ENCODE measurements around the gene NDST4.

The NDST4 gene

GRCh38 chr4:115121351-115122043, 8.1 kb upstream of the NDST4 start:
- ATAC-seq = no peak
- TF ChIP-seq ARNTL (CRISPR knock-in tag; IDR thresholded peaks at IDR 0.05; ENCODE audit: borderline replicate concordance, low read depth) (no peak), CSRNP3 (CRISPR knock-in tag; IDR thresholded peaks at IDR 0.05) (no peak), ZC3H10 (CRISPR knock-in tag; IDR thresholded peaks at IDR 0.05) (no peak), PPARA (CRISPR knock-in tag; IDR thresholded peaks at IDR 0.05; ENCODE audit: borderline replicate concordance) (no peak), ZNF565 (CRISPR knock-in tag; conservative IDR thresholded peaks at IDR 0.05; ENCODE audit: low read depth) (no peak), BACH2 (CRISPR knock-in tag; IDR thresholded peaks at IDR 0.05; ENCODE audit: borderline replicate concordance) (no peak)
- TF ChIP-seq, protein P1, sequence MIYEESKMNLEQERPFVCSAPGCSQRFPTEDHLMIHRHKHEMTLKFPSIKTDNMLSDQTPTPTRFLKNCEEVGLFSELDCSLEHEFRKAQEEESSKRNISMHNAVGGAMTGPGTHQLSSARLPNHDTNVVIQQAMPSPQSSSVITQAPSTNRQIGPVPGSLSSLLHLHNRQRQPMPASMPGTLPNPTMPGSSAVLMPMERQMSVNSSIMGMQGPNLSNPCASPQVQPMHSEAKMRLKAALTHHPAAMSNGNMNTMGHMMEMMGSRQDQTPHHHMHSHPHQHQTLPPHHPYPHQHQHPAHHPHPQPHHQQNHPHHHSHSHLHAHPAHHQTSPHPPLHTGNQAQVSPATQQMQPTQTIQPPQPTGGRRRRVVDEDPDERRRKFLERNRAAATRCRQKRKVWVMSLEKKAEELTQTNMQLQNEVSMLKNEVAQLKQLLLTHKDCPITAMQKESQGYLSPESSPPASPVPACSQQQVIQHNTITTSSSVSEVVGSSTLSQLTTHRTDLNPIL (CRISPR knock-in tag; IDR thresholded peaks at IDR 0.05; ENCODE audit: low read depth) = no peak
- TF ChIP-seq, protein P2, sequence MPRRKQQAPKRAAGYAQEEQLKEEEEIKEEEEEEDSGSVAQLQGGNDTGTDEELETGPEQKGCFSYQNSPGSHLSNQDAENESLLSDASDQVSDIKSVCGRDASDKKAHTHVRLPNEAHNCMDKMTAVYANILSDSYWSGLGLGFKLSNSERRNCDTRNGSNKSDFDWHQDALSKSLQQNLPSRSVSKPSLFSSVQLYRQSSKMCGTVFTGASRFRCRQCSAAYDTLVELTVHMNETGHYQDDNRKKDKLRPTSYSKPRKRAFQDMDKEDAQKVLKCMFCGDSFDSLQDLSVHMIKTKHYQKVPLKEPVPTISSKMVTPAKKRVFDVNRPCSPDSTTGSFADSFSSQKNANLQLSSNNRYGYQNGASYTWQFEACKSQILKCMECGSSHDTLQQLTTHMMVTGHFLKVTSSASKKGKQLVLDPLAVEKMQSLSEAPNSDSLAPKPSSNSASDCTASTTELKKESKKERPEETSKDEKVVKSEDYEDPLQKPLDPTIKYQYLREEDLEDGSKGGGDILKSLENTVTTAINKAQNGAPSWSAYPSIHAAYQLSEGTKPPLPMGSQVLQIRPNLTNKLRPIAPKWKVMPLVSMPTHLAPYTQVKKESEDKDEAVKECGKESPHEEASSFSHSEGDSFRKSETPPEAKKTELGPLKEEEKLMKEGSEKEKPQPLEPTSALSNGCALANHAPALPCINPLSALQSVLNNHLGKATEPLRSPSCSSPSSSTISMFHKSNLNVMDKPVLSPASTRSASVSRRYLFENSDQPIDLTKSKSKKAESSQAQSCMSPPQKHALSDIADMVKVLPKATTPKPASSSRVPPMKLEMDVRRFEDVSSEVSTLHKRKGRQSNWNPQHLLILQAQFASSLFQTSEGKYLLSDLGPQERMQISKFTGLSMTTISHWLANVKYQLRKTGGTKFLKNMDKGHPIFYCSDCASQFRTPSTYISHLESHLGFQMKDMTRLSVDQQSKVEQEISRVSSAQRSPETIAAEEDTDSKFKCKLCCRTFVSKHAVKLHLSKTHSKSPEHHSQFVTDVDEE (CRISPR knock-in tag; IDR thresholded peaks at IDR 0.05) = no peak

GRCh38 chr4:115119804-115120352, 6.5 kb upstream of the NDST4 start:
- no peak for ATAC-seq
- TF ChIP-seq OSR1 (CRISPR knock-in tag; IDR thresholded peaks at IDR 0.05) (no peak), TOX (CRISPR knock-in tag; IDR thresholded peaks at IDR 0.05; ENCODE audit: borderline replicate concordance) (no peak), ZFP30 (CRISPR knock-in tag; IDR thresholded peaks at IDR 0.05) (no peak), SNAI2 (CRISPR knock-in tag; IDR thresholded peaks at IDR 0.05) (no peak), ISL1 (CRISPR knock-in tag; IDR thresholded peaks at IDR 0.05) (no peak), ZFP3 (CRISPR knock-in tag; IDR thresholded peaks at IDR 0.05) (no peak), PPARA (CRISPR knock-in tag; IDR thresholded peaks at IDR 0.05; ENCODE audit: borderline replicate concordance) (no peak), GLIS3 (CRISPR knock-in tag; IDR thresholded peaks at IDR 0.05) (no peak), CSRNP3 (CRISPR knock-in tag; IDR thresholded peaks at IDR 0.05) (no peak), ZNF70 (CRISPR knock-in tag; IDR thresholded peaks at IDR 0.05) (no peak), ZNF8 (CRISPR knock-in tag; IDR thresholded peaks at IDR 0.05) (no peak), ARNTL (CRISPR knock-in tag; IDR thresholded peaks at IDR 0.05; ENCODE audit: borderline replicate concordance, low read depth) (no peak), ZNF565 (CRISPR knock-in tag; conservative IDR thresholded peaks at IDR 0.05; ENCODE audit: low read depth) (no peak), TCF4 (CRISPR knock-in tag; IDR thresholded peaks at IDR 0.05; ENCODE audit: borderline replicate concordance) (no peak), RARB (CRISPR knock-in tag; IDR thresholded peaks at IDR 0.05) (no peak)
- TF ChIP-seq, protein P3, sequence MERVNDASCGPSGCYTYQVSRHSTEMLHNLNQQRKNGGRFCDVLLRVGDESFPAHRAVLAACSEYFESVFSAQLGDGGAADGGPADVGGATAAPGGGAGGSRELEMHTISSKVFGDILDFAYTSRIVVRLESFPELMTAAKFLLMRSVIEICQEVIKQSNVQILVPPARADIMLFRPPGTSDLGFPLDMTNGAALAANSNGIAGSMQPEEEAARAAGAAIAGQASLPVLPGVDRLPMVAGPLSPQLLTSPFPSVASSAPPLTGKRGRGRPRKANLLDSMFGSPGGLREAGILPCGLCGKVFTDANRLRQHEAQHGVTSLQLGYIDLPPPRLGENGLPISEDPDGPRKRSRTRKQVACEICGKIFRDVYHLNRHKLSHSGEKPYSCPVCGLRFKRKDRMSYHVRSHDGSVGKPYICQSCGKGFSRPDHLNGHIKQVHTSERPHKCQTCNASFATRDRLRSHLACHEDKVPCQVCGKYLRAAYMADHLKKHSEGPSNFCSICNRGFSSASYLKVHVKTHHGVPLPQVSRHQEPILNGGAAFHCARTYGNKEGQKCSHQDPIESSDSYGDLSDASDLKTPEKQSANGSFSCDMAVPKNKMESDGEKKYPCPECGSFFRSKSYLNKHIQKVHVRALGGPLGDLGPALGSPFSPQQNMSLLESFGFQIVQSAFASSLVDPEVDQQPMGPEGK (CRISPR knock-in tag; IDR thresholded peaks at IDR 0.05; ENCODE audit: borderline replicate concordance) = no peak

- ATAC-seq = no peak
- TF ChIP-seq TOX (CRISPR knock-in tag; IDR thresholded peaks at IDR 0.05; ENCODE audit: borderline replicate concordance) (no peak), OSR1 (CRISPR knock-in tag; IDR thresholded peaks at IDR 0.05) (no peak), ARNTL (CRISPR knock-in tag; IDR thresholded peaks at IDR 0.05; ENCODE audit: borderline replicate concordance, low read depth) (no peak), CSDC2 (CRISPR knock-in tag; IDR thresholded peaks at IDR 0.05) (no peak)
- TF ChIP-seq, protein P1 (CRISPR knock-in tag; IDR thresholded peaks at IDR 0.05; ENCODE audit: low read depth) = no peak
- TF ChIP-seq, protein P4, sequence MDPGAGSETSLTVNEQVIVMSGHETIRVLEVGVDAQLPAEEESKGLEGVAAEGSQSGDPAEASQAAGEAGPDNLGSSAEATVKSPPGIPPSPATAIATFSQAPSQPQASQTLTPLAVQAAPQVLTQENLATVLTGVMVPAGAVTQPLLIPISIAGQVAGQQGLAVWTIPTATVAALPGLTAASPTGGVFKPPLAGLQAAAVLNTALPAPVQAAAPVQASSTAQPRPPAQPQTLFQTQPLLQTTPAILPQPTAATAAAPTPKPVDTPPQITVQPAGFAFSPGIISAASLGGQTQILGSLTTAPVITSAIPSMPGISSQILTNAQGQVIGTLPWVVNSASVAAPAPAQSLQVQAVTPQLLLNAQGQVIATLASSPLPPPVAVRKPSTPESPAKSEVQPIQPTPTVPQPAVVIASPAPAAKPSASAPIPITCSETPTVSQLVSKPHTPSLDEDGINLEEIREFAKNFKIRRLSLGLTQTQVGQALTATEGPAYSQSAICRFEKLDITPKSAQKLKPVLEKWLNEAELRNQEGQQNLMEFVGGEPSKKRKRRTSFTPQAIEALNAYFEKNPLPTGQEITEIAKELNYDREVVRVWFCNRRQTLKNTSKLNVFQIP (CRISPR knock-in tag; IDR thresholded peaks at IDR 0.05; ENCODE audit: borderline replicate concordance, low read depth) = no peak
These were observed 4.2 kb upstream of the NDST4 start for GRCh38 chr4:115117651-115118050.

All from SK-N-SH treated with all-trans-retinoic acid at 6 μM for 48 hours (cell line).